GM12878 (cell line): ENCODE measurements around the gene CDC123. TPM values are rescaled to one million over a fixed set of nuclear protein-coding genes. Genes with fewer than 3 reads are reported as not detected.

ENCODE experiments used
- ATAC-seq: fragments of 200-7000 bp; cut with Tn5 transposase; 3 replicates; pipeline ENCODE4 v1.9.1; 2020; ENCODE audit warnings: mild to moderate bottlenecking, moderate library complexity
- BruUV-seq: library from RNA; stranded (reverse); fragments of 400-500 nt; replicated peaks from 2 replicates; lab custom pipeline; 2021; lab: Mats Ljungman, UMichigan
- CTCF ChIA-PET: fragments of 300-600 bp; sonication (Branson Sonifier 250); formaldehyde crosslinking; extraction: SDS; loops from one replicate; lab custom pipeline; 2021; ENCODE audit warnings: inconsistent platforms; lab: Yijun Ruan, JAX
- POLR2A ChIA-PET: fragments of 350-600 bp; formaldehyde crosslinking; extraction: SDS; loops from one replicate; lab custom pipeline; 2021; ENCODE audit warnings: inconsistent platforms; lab: Charles Lee
- RAD21 ChIA-PET: fragments of 300-600 bp; sonication (Branson Sonifier 250); formaldehyde crosslinking; loops from one replicate; lab custom pipeline; 2023; ENCODE audit warnings: antibody characterized with exemption; ENCODE audit not compliant: unreplicated experiment; lab: Charles Lee
- SMC1A ChIA-PET: fragments of 300-600 bp; sonication (Branson Sonifier 250); formaldehyde crosslinking; loops from one replicate; lab custom pipeline; 2023; ENCODE audit not compliant: unreplicated experiment, uncharacterized antibody; lab: Charles Lee
- DNase-seq: peaks from one replicate; pipeline ENCODE4 v3.0.0-alpha.2; 2011; ENCODE audit warnings: low read depth, low spot score
- FAIRE-seq: peaks from 3 replicates; lab custom pipeline; 2011; peaks lifted over from hg19 to GRCh38; lab: Jason Lieb, UNC
- H2AFZ ChIP-seq: 2 replicates; pipeline ENCODE4 v1.6.0; 2011; ENCODE audit warnings: low read depth, low read length, control low read depth; ENCODE audit not compliant: control insufficient read depth
- H3K27ac ChIP-seq: 2 replicates; pipeline ENCODE4 v1.5.1; 2011; ENCODE audit warnings: control low read depth; ENCODE audit not compliant: control insufficient read depth, insufficient read depth
- H3K27me3 ChIP-seq, 2 experiments: replicated peaks in 1 of 2; 2 replicates each; pipeline versions ENCODE4 v1.6.0 to v1.6.1; 2011; ENCODE audit warnings: low read length in 1 of 2; ENCODE audit not compliant: control insufficient read depth in 2 of 2, insufficient read depth in 2 of 2
- H3K36me3 ChIP-seq, 2 experiments: 2 replicates each; pipeline ENCODE4 v1.5.1; 2011; ENCODE audit warnings: low read length in 1 of 2; ENCODE audit not compliant: control insufficient read depth in 2 of 2, insufficient read depth in 2 of 2
- H3K4me1 ChIP-seq: 2 replicates; pipeline ENCODE4 v1.6.1; 2011; ENCODE audit warnings: mild to moderate bottlenecking, low read length, moderate library complexity, mixed read lengths; ENCODE audit not compliant: control insufficient read depth, insufficient read depth
- H3K4me2 ChIP-seq: 2 replicates; pipeline ENCODE4 v1.6.0; 2011; ENCODE audit warnings: control low read depth; ENCODE audit not compliant: control insufficient read depth, insufficient read depth
- H3K4me3 ChIP-seq: fragments of 200-600 bp; sonication (generic); 2 replicates; pipeline ENCODE4 v1.5.1; 2016
- H3K79me2 ChIP-seq: 2 replicates; pipeline ENCODE4 v1.6.0; 2011; ENCODE audit warnings: low read length; ENCODE audit not compliant: control insufficient read depth, insufficient read depth
- H3K9ac ChIP-seq: 2 replicates; pipeline ENCODE4 v1.8.0; 2011; ENCODE audit warnings: low read length, control low read depth, mixed read lengths; ENCODE audit not compliant: control insufficient read depth, insufficient read depth
- H3K9me3 ChIP-seq: replicated peaks from 3 replicates; pipeline ENCODE4 v1.5.1; 2011; ENCODE audit warnings: mild to moderate bottlenecking, low read length; ENCODE audit not compliant: control insufficient read depth, insufficient read depth
- H4K20me1 ChIP-seq: 2 replicates; pipeline ENCODE4 v1.6.0; 2011; ENCODE audit not compliant: control insufficient read depth, insufficient read depth
- BRCA1 ChIP-seq: IDR thresholded peaks from 2 replicates; pipeline ENCODE4 v1.6.1; 2011; ENCODE audit warnings: low read depth, low read length, improper control_type of control experiment
- FOS ChIP-seq: IDR thresholded peaks from 3 replicates; pipeline ENCODE4 v1.6.1; 2011; ENCODE audit warnings: borderline replicate concordance; ENCODE audit not compliant: insufficient read length; ENCODE audit errors: extremely low read depth
- HDGF ChIP-seq: fragments of 450-650 bp; IDR thresholded peaks from 2 replicates; pipeline ENCODE4 v1.6.1; 2016; ENCODE audit warnings: antibody characterized with exemption
- JUND ChIP-seq: IDR thresholded peaks from 2 replicates; pipeline ENCODE4 v1.6.1; 2012; ENCODE audit warnings: low read depth, mild to moderate bottlenecking, low read length, improper control_type of control experiment, moderate library complexity
- LARP7 ChIP-seq: fragments of 450-650 bp; IDR thresholded peaks from 2 replicates; pipeline ENCODE4 v1.6.1; 2017; ENCODE audit warnings: mild to moderate bottlenecking
- MXI1 ChIP-seq: fragments of 150-350 bp; IDR thresholded peaks from 2 replicates; pipeline ENCODE4 v1.6.1; 2011; ENCODE audit warnings: low read depth, mild to moderate bottlenecking, inconsistent platforms, low read length, improper control_type of control experiment
- RAD21 ChIP-seq: IDR thresholded peaks from 2 replicates; pipeline ENCODE4 v1.6.1; 2011; ENCODE audit warnings: mild to moderate bottlenecking, low read depth, low read length, moderate library complexity; ENCODE audit not compliant: insufficient read depth
- RBBP5 ChIP-seq: fragments of 200-600 bp; sonication (generic); conservative IDR thresholded peaks from 2 replicates; pipeline ENCODE4 v1.6.1; 2016
- RELA ChIP-seq: fragments of 450-650 bp; IDR thresholded peaks from 2 replicates; pipeline ENCODE4 v1.8.0; 2014; ENCODE audit warnings: borderline replicate concordance; ENCODE audit not compliant: partially characterized antibody
- SIX5 ChIP-seq: IDR thresholded peaks from 2 replicates; pipeline ENCODE4 v1.6.1; 2011; ENCODE audit warnings: mild to moderate bottlenecking, low read depth, low read length, moderate library complexity; ENCODE audit not compliant: severe bottlenecking
- SMARCA5 ChIP-seq: fragments of 450-650 bp; IDR thresholded peaks from 2 replicates; pipeline ENCODE4 v1.6.1; 2017; ENCODE audit warnings: mild to moderate bottlenecking
- SREBF1 ChIP-seq: IDR thresholded peaks from 2 replicates; pipeline ENCODE4 v1.6.1; 2012; ENCODE audit warnings: mild to moderate bottlenecking, low read length
- WGBS: methylation state at CpG from one replicate; pipeline ENCODE4 v1.1.6; 2016; ENCODE audit warnings: low lambda C conversion rate; ENCODE audit not compliant: insufficient replicate concordance, insufficient coverage; ENCODE audit errors: missing lambda C conversion rate; 5-methylcytosine and 5-hydroxymethylcytosine counted together
- in situ Hi-C: fragments of 300-500 bp; cut with MboI; formaldehyde crosslinking; loops from 9 replicates; pipeline ENCODE4 v1.14.3; 2018; ENCODE audit warnings: mixed read lengths
- intact Hi-C: fragments of 100-400 bp; cut with micrococcal nuclease; formaldehyde crosslinking; loops from one replicate; pipeline ENCODE4 v1.14.2; 2022; ENCODE audit not compliant: unreplicated experiment
- polyA plus RNA-seq, 11 experiments: library from polyadenylated mRNA; depleted of rRNA in 4 of 11; unstranded in 6 of 11; stranded (reverse) in 5 of 11; fragments of >200 nt; fragmentation: Nextera tagmentation in 4 of 11; fragmentation: Illumina TruSeq in 1 of 11; extraction: Ambion mirVana in 4 of 11; extraction: Trizol in 1 of 11; gene quantifications; 1 replicate in 1 of 11; 2 replicates in 10 of 11; pipeline versions ENCODE4 v1.2.1 to v1.2.3, GENCODE V29; 2011 to 2016; ENCODE audit warnings: inconsistent platforms in 2 of 11, missing spikeins in 2 of 11, low read depth in 1 of 11
- total RNA-seq, 4 experiments: library from RNA; depleted of rRNA in 3 of 4; stranded (reverse); fragments of >200 nt in 3 of 4; fragmentation: Illumina TruSeq in 1 of 4; extraction: Trizol in 1 of 4; gene quantifications; 2 replicates each; pipeline versions ENCODE4 v1.2.1 to v1.2.3, GENCODE V29; 2013 to 2021

Gene CDC123
- total and polyA plus RNA-seq, 10 of the 15 experiments (the other 5 are each of a cell fraction or from before 2014, with no cell fraction given), result 128 to 360 (median 209) TPM

DNA sequence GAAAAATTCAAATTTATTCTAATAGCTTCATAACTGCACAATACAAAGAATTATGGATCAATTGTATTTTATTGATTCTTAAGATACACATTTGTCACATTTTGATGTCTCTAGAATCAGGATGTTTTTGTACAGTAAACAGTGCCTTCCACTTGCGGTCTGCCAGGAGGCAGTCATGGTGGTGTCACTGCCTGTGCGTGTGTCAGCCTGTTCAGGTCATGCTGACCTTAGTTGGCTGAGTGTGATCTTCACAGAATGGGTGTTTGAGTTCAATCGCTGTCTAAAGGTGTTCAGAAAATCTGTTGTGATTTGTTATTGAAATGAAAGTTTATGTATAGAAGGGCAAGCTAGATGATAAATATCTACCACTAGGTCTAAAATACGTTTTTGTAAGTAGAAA is 45.8 kb upstream of the CDC123 start:
- no peak overlapping the region for H2AFZ ChIP-seq
- ChIA-PET POLR2A (no interaction called here), CTCF (interaction anchor here (1.1 to 1.8 kb wide), 2 partner anchors 14 to 622 kb away, joined by 3 to 4 read pairs; no protein-coding TSS in a partner anchor), RAD21 (no interaction called here), SMC1A (no interaction called here)
- H3K36me3 ChIP-seq, result peaks cover 2% of the 10 kb centered on the region in 2 experiments; a peak in 1 of 4 replicates
- no peak overlapping the region for H3K4me3 ChIP-seq
- in situ Hi-C loops, result no loop called here
- H3K4me1 ChIP-seq, result no peaks in the 10 kb centered on the region
- TF ChIP-seq FOS (no peak), SMARCA5 (no peak), BRCA1 (no peak), RAD21 (no peak), MXI1 (no peak), LARP7 (no peak), RELA (no peak), RBBP5 (no peak)
- no peaks in the 10 kb centered on the region for H3K27me3 ChIP-seq
- H4K20me1 ChIP-seq, result no peaks in the 10 kb centered on the region
- no peaks in the 10 kb centered on the region for H3K79me2 ChIP-seq
- no TSS peak for BruUV-seq
- H3K9me3 ChIP-seq, result no peaks in the 10 kb centered on the region
- H3K9ac ChIP-seq, result no peak overlapping the region
- ATAC-seq (no peak), DNase-seq (no peak), FAIRE-seq (no peak)
- intact Hi-C loops, result no loop called here
- no peak overlapping the region for H3K27ac ChIP-seq
- WGBS, result 81% methylated on average over 4 of the region's 4 CpGs
- H3K4me2 ChIP-seq, result no peak overlapping the region

DNA sequence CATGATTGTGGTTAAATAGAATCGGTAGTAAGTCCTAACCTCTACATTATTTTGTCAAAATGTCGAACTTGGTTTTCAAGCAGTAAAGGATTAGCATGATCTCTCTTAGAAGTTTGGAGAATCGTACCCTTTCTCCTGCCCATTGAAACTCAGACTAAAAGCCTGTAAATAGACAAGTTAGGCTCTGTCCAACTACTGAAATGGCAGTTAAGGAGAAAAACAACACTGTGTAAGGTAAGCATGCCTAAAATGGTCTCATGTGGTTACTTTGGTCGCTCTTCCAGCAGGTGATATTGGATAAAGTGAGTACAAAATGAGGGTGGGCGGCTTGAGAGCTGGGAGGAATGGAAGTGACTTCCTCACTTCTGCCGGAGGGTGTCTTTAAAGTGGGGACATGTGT is 41.5 kb upstream of the CDC123 start:
- Histone ChIP-seq H3K79me2 (no peaks in the 10 kb centered on the region), H3K9me3 (no peaks in the 10 kb centered on the region), H3K36me3 (peaks cover 2 to 9% of the 10 kb centered on the region in 2 experiments; a peak in 2 of 4 replicates), H4K20me1 (no peaks in the 10 kb centered on the region), H3K4me2 (no peak overlapping the region), H2AFZ (no peak overlapping the region), H3K9ac (no peak overlapping the region), H3K4me3 (no peak overlapping the region), H3K27me3 (no peaks in the 10 kb centered on the region), H3K27ac (no peak overlapping the region), H3K4me1 (no peaks in the 10 kb centered on the region)
- CTCF ChIA-PET, result interaction anchor here (1.0 kb wide), 1 partner anchor 14 kb away, joined by 4 read pairs; no protein-coding TSS in a partner anchor
- POLR2A ChIA-PET, result no interaction called here
- intact Hi-C loops (no loop called here), in situ Hi-C loops (no loop called here)
- SMC1A ChIA-PET, result no interaction called here
- FAIRE-seq (no peak), DNase-seq (no peak), ATAC-seq (no peak)
- TF ChIP-seq JUND, result no peak
- TF ChIP-seq SIX5, result no peak
- no peak for TF ChIP-seq SREBF1
- no peak for TF ChIP-seq HDGF
- 95% methylated on average over 6 of the region's 6 CpGs for WGBS
- RAD21 ChIA-PET, result no interaction called here
- BruUV-seq, result no TSS peak
